SH-SY5Y (cell line): ENCODE results near the gene JUP.

Experiments used
- GATA2 ChIP-seq: IDR thresholded peaks from 2 replicates; pipeline ENCODE4 v1.6.1; 2011; ENCODE audit warnings: mild to moderate bottlenecking, low read depth, low read length
- GATA3 ChIP-seq: IDR thresholded peaks from 2 replicates; pipeline ENCODE4 v1.6.1; 2011; ENCODE audit warnings: low read depth, mild to moderate bottlenecking, low read length, moderate library complexity

DNA sequence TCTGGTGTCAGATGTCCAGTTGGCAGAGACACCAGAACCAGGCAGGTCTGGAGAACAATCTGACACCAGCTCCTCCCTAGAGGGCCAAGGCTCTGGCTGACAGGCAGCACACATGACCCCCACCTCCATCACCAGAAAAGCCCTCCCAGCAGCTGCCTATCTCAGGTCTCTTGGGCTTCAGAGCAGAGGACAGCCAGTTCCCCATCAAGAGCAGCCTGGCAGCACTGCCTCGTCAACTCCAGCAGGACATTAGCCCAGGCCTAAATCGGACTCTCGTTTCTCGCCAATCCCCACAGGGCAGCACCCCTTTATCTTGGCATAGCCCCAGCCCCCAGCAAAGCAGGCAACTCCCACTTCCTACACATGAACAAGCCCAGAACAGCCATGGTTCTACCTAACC lies 4.4 kb downstream of the JUP start:
- TF ChIP-seq GATA2: no peak
- no peak for TF ChIP-seq GATA3
